NCI-H1930 (cell line): Measurements from ENCODE around the gene VWA1.
"Not testable (repeated sequence)": the region's sequence is repeated elsewhere in the genome, so short reads cannot be mapped to it uniquely, and the experiment has no call there.

ENCODE experiments used
- DNase-seq, 2 experiments: peaks; one replicate each; lab custom pipeline; 2025; lab: John Stamatoyannopoulos, UW

Gene VWA1

DNA sequence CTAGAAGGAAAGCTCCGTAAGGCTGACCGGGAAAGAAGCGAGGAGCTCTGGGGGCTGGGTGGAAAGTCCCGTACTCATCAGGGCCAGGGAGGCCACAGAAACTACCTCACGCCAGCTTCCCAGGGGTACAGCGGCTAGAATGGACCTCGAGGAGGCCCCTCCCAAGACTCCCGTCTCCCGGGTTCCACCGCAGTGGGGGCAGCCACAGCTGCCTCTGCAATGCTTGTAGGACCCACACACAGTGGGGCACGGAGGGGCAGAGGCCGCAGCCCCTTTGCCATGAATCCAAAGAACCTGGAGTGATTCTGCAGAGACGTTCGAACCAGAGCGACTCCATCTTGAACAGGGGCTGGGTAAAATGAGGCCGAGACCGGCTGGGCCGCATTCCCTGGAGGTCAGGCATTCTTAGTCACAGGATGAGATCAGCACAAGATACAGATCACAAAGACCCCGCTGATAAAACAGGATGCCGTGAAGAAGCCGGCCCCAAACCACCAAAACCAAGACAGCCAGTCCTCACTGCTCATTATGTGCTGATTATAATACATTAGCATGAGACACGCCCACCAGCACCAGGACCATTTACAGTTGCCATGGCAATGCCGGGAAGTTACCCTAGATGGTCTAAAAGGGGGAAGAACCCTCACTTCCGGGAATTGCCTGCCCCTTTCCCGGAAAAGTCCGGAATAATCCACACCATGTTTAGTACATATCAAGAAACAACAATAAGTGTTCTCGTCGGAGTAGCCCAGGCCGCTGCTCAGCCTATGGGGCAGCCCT, 12.8 kb upstream of the VWA1 start:
- no peak for DNase-seq

DNA sequence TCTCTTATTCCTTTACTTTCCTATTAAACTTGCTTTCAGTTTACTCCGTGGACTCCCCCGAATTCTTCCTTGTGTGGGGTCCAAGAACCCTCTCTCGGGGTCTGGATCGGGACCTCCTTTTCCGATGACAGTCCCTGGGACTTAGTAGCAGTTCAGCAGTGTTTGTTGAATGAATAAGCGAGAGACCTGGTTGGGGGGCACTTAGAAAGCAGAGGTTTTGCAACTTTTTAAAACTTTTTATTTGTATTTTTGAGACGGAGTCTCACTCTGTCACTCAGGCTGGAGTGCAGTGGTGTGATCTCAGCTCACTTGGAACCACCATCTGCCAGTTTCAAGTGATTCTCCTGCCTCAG, 12.3 kb upstream of the VWA1 start:
- no peak for DNase-seq

DNA sequence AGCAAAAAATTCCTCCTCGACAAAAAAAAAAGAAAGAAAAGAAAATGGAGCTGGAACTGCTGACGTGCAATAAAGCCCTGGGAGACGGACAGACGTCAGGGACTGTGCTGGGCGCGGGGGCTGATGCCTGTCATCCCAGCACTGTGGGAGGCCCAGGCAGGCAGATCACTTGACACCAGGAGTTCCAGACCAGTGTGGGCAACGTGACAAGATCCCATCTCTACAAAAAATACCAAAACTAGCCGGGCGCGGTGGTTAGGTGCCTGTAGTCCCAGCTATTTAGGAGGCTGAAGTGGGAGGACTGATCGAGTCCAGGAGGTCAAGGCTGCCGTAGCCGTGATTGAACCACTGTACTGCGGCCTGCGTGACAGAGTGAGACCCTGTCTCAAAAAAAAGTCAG, 10.8 kb upstream of the VWA1 start:
- no peak for DNase-seq

DNA sequence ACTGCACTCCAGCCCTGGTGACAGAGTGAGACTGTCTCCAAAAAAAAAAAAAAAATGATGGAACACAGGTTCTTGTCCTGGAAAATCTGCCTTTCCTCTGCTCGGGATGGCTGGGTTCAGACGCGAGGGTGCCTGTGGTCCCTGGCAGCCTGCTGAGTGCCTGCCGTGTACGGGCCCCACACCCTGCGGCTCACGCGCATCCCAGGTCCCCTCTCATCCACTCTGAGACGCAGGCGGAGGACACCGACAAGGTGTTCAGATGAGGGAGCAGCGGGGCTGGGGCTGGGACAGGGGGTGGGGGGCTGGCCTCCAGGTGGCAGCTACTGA, 10.1 kb upstream of the VWA1 start:
- DNase-seq: no peak

DNA sequence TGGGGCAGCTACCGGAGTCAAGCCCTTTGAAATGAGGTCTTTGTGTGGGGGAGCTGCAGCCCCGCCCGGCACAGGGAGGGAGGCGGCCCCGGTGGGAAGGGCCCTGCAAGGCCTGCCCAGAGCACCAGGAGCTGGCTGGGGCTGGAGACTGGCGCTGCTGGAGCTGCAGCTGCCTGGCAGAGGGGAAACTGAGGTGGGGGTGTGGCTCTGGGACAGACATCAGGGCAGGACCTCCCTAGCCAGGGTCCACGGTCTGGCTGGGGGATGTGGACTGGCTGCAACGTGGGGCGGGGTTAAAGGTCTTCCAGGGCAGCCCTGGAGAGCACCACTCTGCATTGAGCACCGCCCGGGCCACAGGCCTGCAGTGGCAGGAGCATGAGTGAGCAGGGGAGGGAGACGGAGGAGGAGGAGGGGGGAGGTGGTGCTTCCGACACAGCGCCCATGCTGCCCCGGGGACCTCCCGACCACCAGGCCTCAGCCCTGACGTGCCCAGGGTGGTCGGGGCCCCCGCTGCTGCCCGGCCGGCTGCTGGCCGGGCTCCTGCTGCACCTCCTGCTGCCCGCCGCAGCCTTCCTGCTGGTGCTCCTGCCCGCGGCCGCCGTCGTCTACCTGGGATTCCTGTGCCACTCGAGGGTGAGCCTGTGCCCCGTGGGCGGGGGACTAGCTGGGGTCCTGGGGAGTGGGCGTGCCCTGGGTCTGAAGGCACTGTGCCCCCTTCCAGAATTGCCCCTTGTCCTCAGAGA, 9.6 kb upstream of the VWA1 start:
- no peak for DNase-seq

- DNase-seq: no peak
These were observed 8.9 kb upstream of the VWA1 start for GRCh38 chr1:1426496-1427105.

DNA sequence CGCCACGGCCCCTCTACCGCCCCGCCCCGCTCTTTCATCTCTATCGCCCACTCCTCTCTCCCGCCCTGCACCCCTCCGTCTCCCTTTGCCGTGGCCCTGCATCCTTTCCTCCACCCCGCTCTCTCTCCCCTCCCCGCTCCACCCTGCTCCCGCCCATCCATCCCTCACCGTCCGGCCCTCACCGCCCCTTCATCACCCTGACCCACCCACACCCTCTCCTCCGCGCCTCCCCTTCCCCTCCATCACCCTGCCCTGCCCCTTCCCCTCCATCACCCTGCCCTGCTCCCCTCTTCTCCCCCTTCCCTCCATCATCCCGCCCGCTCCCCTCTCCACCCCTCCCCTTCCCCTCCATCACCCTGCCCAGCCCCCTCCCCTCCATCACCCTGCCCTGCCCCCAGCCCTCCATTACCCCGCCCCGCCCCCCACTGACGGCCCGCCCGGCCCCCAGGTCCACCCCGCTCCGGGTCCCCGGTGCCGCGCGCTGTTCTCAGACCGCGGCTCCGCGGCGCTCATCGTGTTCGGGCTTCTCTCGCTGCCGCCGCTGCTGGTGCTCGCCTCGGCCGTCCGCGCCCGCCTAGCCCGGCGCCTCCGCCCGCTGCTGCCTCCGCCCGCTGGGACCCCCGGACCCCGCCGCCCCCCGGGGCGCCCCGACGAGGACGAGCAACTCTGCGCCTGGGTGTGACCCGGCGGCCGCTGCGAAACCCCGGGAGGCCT, 8.2 kb upstream of the VWA1 start:
- DNase-seq: no peak

GRCh38 chr1:1427820-1428148, 7.7 kb upstream of the VWA1 start:
- no peak for DNase-seq

GRCh38 chr1:1428174-1428573, 7.3 kb upstream of the VWA1 start:
- no peak for DNase-seq

- DNase-seq: not testable (repeated sequence)
These were observed 6.5 kb upstream of the VWA1 start for GRCh38 chr1:1428967-1429366.

GRCh38 chr1:1429671-1430073, 5.8 kb upstream of the VWA1 start:
- DNase-seq: no peak

- DNase-seq: no peak
These were observed 5.1 kb upstream of the VWA1 start for GRCh38 chr1:1430114-1430982.

GRCh38 chr1:1430992-1431844, 4.3 kb upstream of the VWA1 start:
- no peak for DNase-seq

GRCh38 chr1:1431845-1432273, 3.6 kb upstream of the VWA1 start:
- DNase-seq: no peak

GRCh38 chr1:1432274-1432950, 3.1 kb upstream of the VWA1 start:
- DNase-seq: no peak

DNA sequence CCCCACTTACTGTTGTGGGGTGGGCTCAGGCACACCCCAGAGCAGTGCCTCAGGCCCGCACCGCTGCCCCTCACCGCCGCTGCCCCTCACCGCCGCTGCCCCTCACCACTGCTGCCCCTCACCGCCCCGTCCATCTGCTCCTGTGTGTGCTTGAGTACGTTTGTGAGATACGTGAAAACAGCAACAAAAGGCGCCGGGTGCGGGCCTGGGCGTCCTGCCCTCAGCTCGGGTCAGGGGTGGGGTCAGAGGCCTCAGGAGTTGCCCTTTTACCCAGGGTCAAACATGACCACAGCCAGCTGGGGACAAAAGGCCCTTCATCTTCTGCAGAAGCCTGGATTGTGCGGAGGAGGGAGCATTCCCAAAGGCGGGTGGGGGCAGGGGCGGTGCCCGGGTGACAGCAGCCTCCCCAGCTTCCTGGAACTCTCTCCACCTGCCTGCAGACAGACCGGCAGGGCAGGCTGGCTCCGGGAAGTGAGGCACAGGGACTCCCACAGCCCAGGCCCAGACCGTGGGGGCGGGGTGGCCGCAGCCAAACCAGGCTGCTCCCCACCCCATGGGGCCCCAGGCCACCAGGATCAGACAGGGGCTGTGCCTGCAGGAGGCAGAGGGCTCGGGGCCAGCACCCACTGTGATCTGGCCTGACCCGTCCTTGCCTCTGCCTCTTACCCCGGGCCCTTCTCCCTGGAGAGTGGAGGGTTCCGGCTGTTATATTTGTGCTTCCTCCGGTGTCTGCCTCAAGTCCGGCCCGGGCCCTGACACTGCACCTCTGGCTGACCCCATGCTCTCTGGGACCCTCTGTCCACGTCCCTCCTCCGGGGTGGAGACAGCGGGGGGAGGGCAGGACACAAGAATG, 2.3 kb upstream of the VWA1 start:
- no peak for DNase-seq

GRCh38 chr1:1433804-1434130, 1.7 kb upstream of the VWA1 start:
- DNase-seq: no peak

GRCh38 chr1:1434131-1434823, 1.2 kb upstream of the VWA1 start:
- DNase-seq: no peak

DNA sequence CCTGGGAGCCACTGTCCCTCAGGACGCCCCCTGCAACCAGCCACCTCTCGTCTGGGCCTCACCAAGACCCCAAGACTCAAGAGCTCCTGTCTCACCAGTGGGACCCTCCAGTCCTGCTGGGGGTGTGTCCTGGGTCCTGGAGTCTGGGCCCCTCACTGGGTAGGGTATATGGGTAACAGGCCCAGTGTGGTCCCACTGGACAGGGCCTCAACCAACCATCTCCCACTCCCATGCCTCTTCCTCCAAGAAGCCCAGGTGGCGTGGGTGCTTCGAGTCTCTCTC, 725 bp upstream of the VWA1 start:
- no peak for DNase-seq
